ENCODE measurements around the gene RAET1E. TPM values are rescaled to one million over a fixed set of nuclear protein-coding genes. Genes with fewer than 3 reads are reported as not detected.

Gene RAET1E
- total RNA-seq, 2 experiments from 2014 or later: not detected

Other genes starting within 250 kb of the RAET1E start
- 10 to 100 TPM; 17.0 to 18.1 TPM for gene KATNA1, start 249.4 kb downstream of the RAET1E start, total RNA-seq
- gene LATS1, start 180.0 kb downstream of the RAET1E start, total RNA-seq: 10 to 100 TPM; 36.1 to 39.6 TPM
- gene NUP43, start 151.6 kb downstream of the RAET1E start, total RNA-seq: 10 to 100 TPM; 14.2 to 14.5 TPM
- 10 to 100 TPM; 14.4 to 15.7 TPM for gene PCMT1, start 148.4 kb downstream of the RAET1E start, total RNA-seq
- gene LRP11, start 33.8 kb downstream of the RAET1E start, total RNA-seq: under 1 TPM; 0.75 to 0.99 TPM
- gene RAET1G, start 25.0 kb upstream of the RAET1E start, total RNA-seq: not detected
- gene ULBP2, start 43.9 kb upstream of the RAET1E start, total RNA-seq: 1 to 10 TPM; 1.8 to 1.9 TPM
- under 1 TPM; 0.08 to 0.14 TPM for gene ULBP1, start 65.8 kb upstream of the RAET1E start, total RNA-seq
- gene RAET1L, start 127.4 kb upstream of the RAET1E start, total RNA-seq: not detected
- gene ULBP3, start 171.0 kb upstream of the RAET1E start, total RNA-seq: under 1 TPM in 1 of 2 experiments, not detected in 1; 0.44 TPM
- gene PPP1R14C, start 244.9 kb upstream of the RAET1E start, total RNA-seq: not detected